K562 (cell line): ENCODE results near the gene MRPL10. TPM values are rescaled to one million over a fixed set of nuclear protein-coding genes. Genes with fewer than 3 reads are reported as not detected.

ENCODE experiments used
- ATAC-seq: fragments of 200-7000 bp; cut with Tn5 transposase; 3 replicates; pipeline ENCODE4 v1.9.1; 2020; ENCODE audit warnings: moderate library complexity
- BruUV-seq: library from RNA; stranded (reverse); fragments of 400-500 nt; replicated peaks from 2 replicates; lab custom pipeline; 2021; lab: Mats Ljungman, UMichigan
- CTCF ChIA-PET: fragments of 300-600 bp; formaldehyde crosslinking; extraction: SDS; loops from one replicate; lab custom pipeline; 2021; ENCODE audit warnings: low intra/inter-chr PET ratio; lab: Yijun Ruan, JAX
- POLR2A ChIA-PET: fragments of 300-600, 350-650 bp; sonication (Branson Sonifier 250); formaldehyde crosslinking; extraction: SDS; loops from one replicate; lab custom pipeline; 2021; ENCODE audit warnings: antibody characterized with exemption, inconsistent platforms; lab: Yijun Ruan, JAX
- DNase-seq, 4 experiments: peaks; one replicate each; pipeline versions ENCODE4 v3.0.0 to v3.0.0-alpha.2; 2011 to 2018; ENCODE audit warnings: low spot score in 3 of 4, mixed read lengths in 3 of 4; ENCODE audit errors: extremely low read depth in 1 of 4
- FAIRE-seq: peaks from 2 replicates; lab custom pipeline; 2011; peaks lifted over from hg19 to GRCh38; lab: Jason Lieb, UNC
- H2AFZ ChIP-seq: 2 replicates; pipeline ENCODE4 v1.6.0; 2011; ENCODE audit warnings: low read depth, low read length, control low read depth, inconsistent platforms
- H3K27ac ChIP-seq: fragments of 200-600 bp; 3 replicates; pipeline ENCODE4 v1.8.0; 2011; ENCODE audit warnings: low read depth, mild to moderate bottlenecking, control low read depth, inconsistent platforms, low read length, moderate library complexity, mixed read lengths; ENCODE audit errors: extremely low read depth
- H3K27me3 ChIP-seq, 2 experiments: fragments of 300-600 bp in 1 of 2; 2 replicates in 1 of 2; 3 replicates in 1 of 2; pipeline versions ENCODE4 v1.6.0 to v1.8.0; 2011; ENCODE audit warnings: inconsistent platforms in 2 of 2, low read length in 2 of 2, mild to moderate bottlenecking in 1 of 2, mixed read lengths in 1 of 2, moderate library complexity in 1 of 2; ENCODE audit not compliant: control insufficient read depth in 2 of 2, insufficient read depth in 2 of 2
- H3K36me3 ChIP-seq: fragments of 300-600 bp; 3 replicates; pipeline ENCODE4 v1.8.0; 2011; ENCODE audit warnings: mild to moderate bottlenecking, low read length, inconsistent platforms; ENCODE audit not compliant: control insufficient read depth, insufficient read depth
- H3K4me1 ChIP-seq, 2 experiments: fragments of 200-600 bp in 1 of 2; replicated peaks in 1 of 2; 2 replicates in 1 of 2; 3 replicates in 1 of 2; pipeline versions ENCODE4 v1.5.1 to v1.8.0; 2011; ENCODE audit warnings: inconsistent platforms in 2 of 2, low read length in 2 of 2, mild to moderate bottlenecking in 1 of 2, mixed read lengths in 1 of 2, moderate library complexity in 1 of 2; ENCODE audit not compliant: control insufficient read depth in 2 of 2, insufficient read depth in 2 of 2
- H3K4me2 ChIP-seq: 2 replicates; pipeline ENCODE4 v1.6.1; 2011; ENCODE audit warnings: low read length, control low read depth, inconsistent platforms, mixed read lengths; ENCODE audit not compliant: insufficient read depth
- H3K4me3 ChIP-seq: fragments of 200-600 bp; sonication (generic), shearing (Covaris generic); 2 replicates; pipeline ENCODE4 v1.5.1; 2016; ENCODE audit warnings: control low read depth, inconsistent platforms
- H3K79me2 ChIP-seq: fragments of 200-600 bp; 3 replicates; pipeline ENCODE4 v1.8.0; 2011; ENCODE audit warnings: low read length, inconsistent platforms; ENCODE audit not compliant: control insufficient read depth, insufficient read depth
- H3K9ac ChIP-seq, 2 experiments: 2 replicates each; pipeline versions ENCODE4 v1.6.0 to v1.6.1; 2011; ENCODE audit warnings: low read depth in 2 of 2, low read length in 2 of 2, control low read depth in 1 of 2, inconsistent platforms in 1 of 2, mild to moderate bottlenecking in 1 of 2, mixed read lengths in 1 of 2; ENCODE audit not compliant: insufficient read depth in 1 of 2
- H3K9me1 ChIP-seq: one replicate; pipeline ENCODE4 v1.6.0; 2011; ENCODE audit warnings: inconsistent platforms, mild to moderate bottlenecking, low read length, moderate library complexity; ENCODE audit not compliant: control insufficient read depth, insufficient read depth
- H3K9me3 ChIP-seq: replicated peaks from 2 replicates; pipeline ENCODE4 v1.5.1; 2011; ENCODE audit warnings: low read depth, low read length, inconsistent platforms; ENCODE audit not compliant: control insufficient read depth, insufficient read depth
- H4K20me1 ChIP-seq: replicated peaks from 2 replicates; pipeline ENCODE4 v1.6.1; 2011; ENCODE audit warnings: low read length, inconsistent platforms, mixed read lengths; ENCODE audit not compliant: control insufficient read depth, insufficient read depth
- FUS ChIP-seq: fragments of 200-400 bp; formaldehyde crosslinking; optimal IDR thresholded peaks from 2 replicates; pipeline ENCODE3; 2017; ENCODE audit warnings: low read depth, low read length
- HIVEP1 ChIP-seq: fragments of 250-450 bp; sonication (Bioruptor Pico); IDR thresholded peaks from 2 replicates; pipeline ENCODE4 v1.4.0; 2020; ENCODE audit warnings: mild to moderate bottlenecking
- RBM14 ChIP-seq: fragments of 200-400 bp; formaldehyde crosslinking; IDR thresholded peaks from 2 replicates; pipeline ENCODE4 v1.6.1; 2018; ENCODE audit warnings: low read depth, mild to moderate bottlenecking, low read length, moderate library complexity, borderline replicate concordance; ENCODE audit not compliant: insufficient read depth
- TFAP4 ChIP-seq: sonication (generic); formaldehyde crosslinking; IDR thresholded peaks from 2 replicates; pipeline ENCODE4 v1.8.0; 2022; ENCODE audit warnings: missing genetic modification reagents, mild to moderate bottlenecking, moderate library complexity, borderline replicate concordance
- WGBS: fragments of 100-300 bp; shearing (Covaris generic); methylation state at CpG from one replicate; pipeline ENCODE4 v1.1.6; 2016; ENCODE audit warnings: low coverage, mixed read lengths; ENCODE audit not compliant: insufficient coverage; ENCODE audit errors: missing lambda C conversion rate; 5-methylcytosine and 5-hydroxymethylcytosine counted together
- in situ Hi-C: fragments of 300-500 bp; cut with MboI; formaldehyde crosslinking; loops from 4 replicates; pipeline ENCODE4 v1.15.0; 2018; ENCODE audit warnings: inconsistent platforms, mixed read lengths
- intact Hi-C: fragments of 100-400 bp; cut with micrococcal nuclease; formaldehyde crosslinking; loops from 2 replicates; pipeline ENCODE4 v1.14.2; 2022
- polyA plus RNA-seq, 8 experiments: library from polyadenylated mRNA; depleted of rRNA in 4 of 8; stranded (reverse) in 5 of 8; unstranded in 3 of 8; fragments of >200 nt; fragmentation: Nextera tagmentation in 2 of 8; fragmentation: Illumina TruSeq in 1 of 8; extraction: Ambion mirVana in 2 of 8; extraction: Trizol in 1 of 8; gene quantifications; 2 replicates each; pipeline versions ENCODE4 v1.2.1 to v1.2.3, GENCODE V29; 2011 to 2014; ENCODE audit warnings: inconsistent platforms in 1 of 8, missing spikeins in 1 of 8
- total RNA-seq, 7 experiments: library from RNA; depleted of rRNA in 6 of 7; stranded (reverse); fragments of >200 nt in 6 of 7; fragmentation: Illumina TruSeq in 2 of 7; extraction: Trizol in 2 of 7; gene quantifications; 2 replicates each; pipeline versions ENCODE4 v1.2.1 to v1.2.3, GENCODE V29; 2011 to 2021; ENCODE audit warnings: low replicate concordance in 1 of 7

MRPL10 gene
- total and polyA plus RNA-seq, 9 of the 15 experiments (the other 6 are each of a cell fraction or from before 2014, with no cell fraction given) = 27.8 to 105 (median 67.3) TPM

GRCh38 chr17:47872651-47873161 is 41.4 kb upstream of the MRPL10 start:
- POLR2A ChIA-PET = interaction anchor here (0.5 to 1.6 kb wide), 3 partner anchors 12 to 733 kb away, joined by 3 to 6 read pairs (median 4); no protein-coding TSS in a partner anchor
- Histone ChIP-seq H3K9me1 (no peaks in the 10 kb centered on the region), H3K9me3 (no peaks in the 10 kb centered on the region), H4K20me1 (no peaks in the 10 kb centered on the region), H3K4me1 (peaks cover 47 to 55% of the 10 kb centered on the region in 2 experiments), H3K36me3 (no peaks in the 10 kb centered on the region)
- CTCF ChIA-PET = no interaction called here
- FAIRE-seq (no peak), DNase-seq (no peak)
- 65% methylated on average over 15 of the region's 15 CpGs for WGBS
- in situ Hi-C loops = no loop called here
- intact Hi-C loops = no loop called here
- BruUV-seq = no TSS peak
- TF ChIP-seq RBM14 (0 out of 2 replicates have a peak, but pooled peaks have one; percentile 66), TFAP4 (peak; percentile 27; the same call in 1 of the 2 replicates), HIVEP1 (CRISPR knock-in tag) (no peak), FUS (no peak)
- TF ChIP-seq, all 486 proteins: peak for 2
- no peak for ATAC-seq
- Histone ChIP-seq H2AFZ (no peak overlapping the region), H3K79me2 (no peaks in the 10 kb centered on the region), H3K27ac (no peak overlapping the region), H3K4me2 (no peak overlapping the region), H3K9ac (peak overlapping the region in 1 of 2 experiments; percentile 74; a peak in 2 of 4 replicates), H3K27me3 (no peaks in the 10 kb centered on the region), H3K4me3 (no peak overlapping the region)
